Measurements from ENCODE around the gene EPB41L4B. TPM values are rescaled to one million over a fixed set of nuclear protein-coding genes. Genes with fewer than 3 reads are reported as not detected.

The EPB41L4B gene
- polyA plus RNA-seq, 1 donor from 2014 or later = 4.1 TPM

DNA sequence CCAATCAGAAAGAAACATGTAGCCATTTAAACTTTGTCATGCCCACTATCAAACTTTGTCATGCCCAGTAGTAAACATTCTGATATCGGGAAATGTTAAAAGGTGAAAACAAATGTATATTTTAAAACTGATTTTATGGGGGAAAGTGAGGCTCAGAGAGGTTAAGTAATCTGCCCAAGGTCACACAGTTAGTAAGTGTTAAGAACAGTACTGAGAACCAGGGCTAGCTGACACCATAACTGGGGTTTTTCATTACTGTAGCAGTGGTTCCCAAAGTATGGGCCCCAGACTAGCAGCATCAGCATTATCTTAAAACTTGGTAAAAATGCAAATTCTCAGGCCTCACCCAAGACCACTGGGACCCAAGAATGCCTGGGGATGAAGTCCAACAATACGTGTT, 143.9 kb downstream of the EPB41L4B start:
- Histone ChIP-seq H4K20me1 (ENCODE audit: insufficient read depth) (no peaks in the 10 kb centered on the region), H3K9ac (ENCODE audit: low read length) (no peak overlapping the region), H2AFZ (ENCODE audit: low read depth, low read length) (no peak overlapping the region), H3F3A (ENCODE audit: insufficient read depth, low read length, poor library complexity, severe bottlenecking) (no peaks in the 10 kb centered on the region), H3K9me2 (ENCODE audit: insufficient read depth, low read length) (no peaks in the 10 kb centered on the region), H3K4me2 (ENCODE audit: low read length) (no peak overlapping the region), H3K36me3 (ENCODE audit: insufficient read depth, low read length) (no peaks in the 10 kb centered on the region), H3K27me3 (ENCODE audit: insufficient read depth, low read depth, low read length) (no peaks in the 10 kb centered on the region), H3K27ac (ENCODE audit: low read length) (no peak overlapping the region), H3K9me3 (ENCODE audit: low read length) (no peaks in the 10 kb centered on the region), H3K4me3 (ENCODE audit: low read length) (no peak overlapping the region), H3K79me2 (replicated peaks; ENCODE audit: insufficient read depth, low read length) (no peaks in the 10 kb centered on the region)
- TF ChIP-seq, protein P1, sequence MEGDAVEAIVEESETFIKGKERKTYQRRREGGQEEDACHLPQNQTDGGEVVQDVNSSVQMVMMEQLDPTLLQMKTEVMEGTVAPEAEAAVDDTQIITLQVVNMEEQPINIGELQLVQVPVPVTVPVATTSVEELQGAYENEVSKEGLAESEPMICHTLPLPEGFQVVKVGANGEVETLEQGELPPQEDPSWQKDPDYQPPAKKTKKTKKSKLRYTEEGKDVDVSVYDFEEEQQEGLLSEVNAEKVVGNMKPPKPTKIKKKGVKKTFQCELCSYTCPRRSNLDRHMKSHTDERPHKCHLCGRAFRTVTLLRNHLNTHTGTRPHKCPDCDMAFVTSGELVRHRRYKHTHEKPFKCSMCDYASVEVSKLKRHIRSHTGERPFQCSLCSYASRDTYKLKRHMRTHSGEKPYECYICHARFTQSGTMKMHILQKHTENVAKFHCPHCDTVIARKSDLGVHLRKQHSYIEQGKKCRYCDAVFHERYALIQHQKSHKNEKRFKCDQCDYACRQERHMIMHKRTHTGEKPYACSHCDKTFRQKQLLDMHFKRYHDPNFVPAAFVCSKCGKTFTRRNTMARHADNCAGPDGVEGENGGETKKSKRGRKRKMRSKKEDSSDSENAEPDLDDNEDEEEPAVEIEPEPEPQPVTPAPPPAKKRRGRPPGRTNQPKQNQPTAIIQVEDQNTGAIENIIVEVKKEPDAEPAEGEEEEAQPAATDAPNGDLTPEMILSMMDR (IDR thresholded peaks at IDR 0.05; ENCODE audit: poor library complexity, severe bottlenecking) = no peak
- TF ChIP-seq, protein P2, sequence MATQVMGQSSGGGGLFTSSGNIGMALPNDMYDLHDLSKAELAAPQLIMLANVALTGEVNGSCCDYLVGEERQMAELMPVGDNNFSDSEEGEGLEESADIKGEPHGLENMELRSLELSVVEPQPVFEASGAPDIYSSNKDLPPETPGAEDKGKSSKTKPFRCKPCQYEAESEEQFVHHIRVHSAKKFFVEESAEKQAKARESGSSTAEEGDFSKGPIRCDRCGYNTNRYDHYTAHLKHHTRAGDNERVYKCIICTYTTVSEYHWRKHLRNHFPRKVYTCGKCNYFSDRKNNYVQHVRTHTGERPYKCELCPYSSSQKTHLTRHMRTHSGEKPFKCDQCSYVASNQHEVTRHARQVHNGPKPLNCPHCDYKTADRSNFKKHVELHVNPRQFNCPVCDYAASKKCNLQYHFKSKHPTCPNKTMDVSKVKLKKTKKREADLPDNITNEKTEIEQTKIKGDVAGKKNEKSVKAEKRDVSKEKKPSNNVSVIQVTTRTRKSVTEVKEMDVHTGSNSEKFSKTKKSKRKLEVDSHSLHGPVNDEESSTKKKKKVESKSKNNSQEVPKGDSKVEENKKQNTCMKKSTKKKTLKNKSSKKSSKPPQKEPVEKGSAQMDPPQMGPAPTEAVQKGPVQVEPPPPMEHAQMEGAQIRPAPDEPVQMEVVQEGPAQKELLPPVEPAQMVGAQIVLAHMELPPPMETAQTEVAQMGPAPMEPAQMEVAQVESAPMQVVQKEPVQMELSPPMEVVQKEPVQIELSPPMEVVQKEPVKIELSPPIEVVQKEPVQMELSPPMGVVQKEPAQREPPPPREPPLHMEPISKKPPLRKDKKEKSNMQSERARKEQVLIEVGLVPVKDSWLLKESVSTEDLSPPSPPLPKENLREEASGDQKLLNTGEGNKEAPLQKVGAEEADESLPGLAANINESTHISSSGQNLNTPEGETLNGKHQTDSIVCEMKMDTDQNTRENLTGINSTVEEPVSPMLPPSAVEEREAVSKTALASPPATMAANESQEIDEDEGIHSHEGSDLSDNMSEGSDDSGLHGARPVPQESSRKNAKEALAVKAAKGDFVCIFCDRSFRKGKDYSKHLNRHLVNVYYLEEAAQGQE (IDR thresholded peaks at IDR 0.05; ENCODE audit: borderline replicate concordance) = no peak
- TF ChIP-seq RAD21 (conservative IDR thresholded peaks at IDR 0.05) (no peak), POLR2AphosphoS5 (IDR thresholded peaks at IDR 0.05) (no peak)

DNA sequence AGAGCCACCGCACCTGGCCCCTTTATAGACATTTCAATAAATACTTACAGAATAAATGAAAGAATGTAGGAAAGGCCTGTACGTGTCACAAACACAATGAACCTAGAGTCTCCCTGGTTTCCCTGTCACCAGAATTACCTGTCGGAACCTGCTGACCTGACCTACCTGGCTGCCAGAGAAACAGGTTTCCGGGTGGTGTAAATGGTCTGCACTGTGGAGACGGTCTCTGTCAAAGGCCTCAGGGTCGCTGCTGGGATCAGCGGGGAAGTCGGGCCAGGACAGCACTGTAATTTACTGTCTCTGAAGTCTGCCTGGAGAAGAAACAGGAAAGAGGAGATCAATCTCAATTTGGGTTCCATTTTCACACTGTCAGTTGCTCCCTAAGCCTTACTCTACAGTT, 144.5 kb downstream of the EPB41L4B start:
- Histone ChIP-seq H3K9ac (ENCODE audit: low read length) (no peak overlapping the region), H3F3A (ENCODE audit: insufficient read depth, low read length, poor library complexity, severe bottlenecking) (no peaks in the 10 kb centered on the region), H3K36me3 (ENCODE audit: insufficient read depth, low read length) (no peaks in the 10 kb centered on the region), H4K20me1 (ENCODE audit: insufficient read depth) (no peaks in the 10 kb centered on the region), H3K9me2 (ENCODE audit: insufficient read depth, low read length) (no peaks in the 10 kb centered on the region), H3K27ac (ENCODE audit: low read length) (no peak overlapping the region), H3K79me2 (replicated peaks; ENCODE audit: insufficient read depth, low read length) (no peaks in the 10 kb centered on the region), H3K4me3 (ENCODE audit: low read length) (no peak overlapping the region), H3K27me3 (ENCODE audit: insufficient read depth, low read depth, low read length) (no peaks in the 10 kb centered on the region), H3K4me2 (ENCODE audit: low read length) (no peak overlapping the region), H2AFZ (ENCODE audit: low read depth, low read length) (no peak overlapping the region), H3K9me3 (ENCODE audit: low read length) (no peaks in the 10 kb centered on the region)
- TF ChIP-seq, protein P2 (IDR thresholded peaks at IDR 0.05; ENCODE audit: borderline replicate concordance) = no peak

DNA sequence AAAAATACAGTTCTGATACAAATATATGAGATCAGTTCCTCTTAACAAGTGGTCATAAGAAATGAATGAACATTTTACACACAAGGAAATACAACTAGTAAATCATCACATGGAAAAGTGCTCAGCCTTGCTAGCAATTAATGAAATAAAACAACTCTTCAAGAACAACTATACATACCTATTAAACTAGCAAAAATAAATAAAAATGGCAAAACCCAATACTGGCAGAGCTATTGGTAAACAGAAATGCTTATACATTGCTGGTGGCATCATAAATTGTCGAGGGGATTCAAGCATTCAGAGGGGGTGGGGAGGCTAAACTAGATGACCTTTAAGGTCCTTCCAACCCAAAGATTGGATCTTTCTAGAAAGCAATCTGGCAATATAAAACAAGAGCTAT, 147.9 kb downstream of the EPB41L4B start:
- H3K9ac ChIP-seq (ENCODE audit: low read length) = no peak overlapping the region
- TF ChIP-seq RAD21 (conservative IDR thresholded peaks at IDR 0.05) = no peak
- TF ChIP-seq TAF1 (IDR thresholded peaks at IDR 0.05; ENCODE audit: low read depth) = no peak
- TF ChIP-seq SMC3 (conservative IDR thresholded peaks at IDR 0.05; ENCODE audit: poor library complexity) = no peak
- TF ChIP-seq, protein P2 (IDR thresholded peaks at IDR 0.05; ENCODE audit: borderline replicate concordance) = no peak
- no peak overlapping the region for H2AFZ ChIP-seq (ENCODE audit: low read depth, low read length)
- no peaks in the 10 kb centered on the region for H3K36me3 ChIP-seq (ENCODE audit: insufficient read depth, low read length)
- no peak overlapping the region for H3K27ac ChIP-seq (ENCODE audit: low read length)
- no peaks in the 10 kb centered on the region for H3K9me3 ChIP-seq (ENCODE audit: low read length)
- peaks cover 4% of the 10 kb centered on the region for H3K27me3 ChIP-seq (ENCODE audit: insufficient read depth, low read depth, low read length)
- no peaks in the 10 kb centered on the region for H3K79me2 ChIP-seq (replicated peaks; ENCODE audit: insufficient read depth, low read length)
- no peak overlapping the region for H3K4me3 ChIP-seq (ENCODE audit: low read length)
- H3F3A ChIP-seq (ENCODE audit: insufficient read depth, low read length, poor library complexity, severe bottlenecking) = no peaks in the 10 kb centered on the region
- no peaks in the 10 kb centered on the region for H4K20me1 ChIP-seq (ENCODE audit: insufficient read depth)
- H3K4me2 ChIP-seq (ENCODE audit: low read length) = no peak overlapping the region
- no peaks in the 10 kb centered on the region for H3K9me2 ChIP-seq (ENCODE audit: insufficient read depth, low read length)

All from neural cell (in vitro differentiated cells).